IMR-90 (cell line): ENCODE measurements around the gene NELL1. TPM values are rescaled to one million over a fixed set of nuclear protein-coding genes. Genes with fewer than 3 reads are reported as not detected.

Source experiments
- ATAC-seq: fragments of 200-7000 bp; cut with Tn5 transposase; 2 replicates; pipeline ENCODE4 v1.9.1; 2020; ENCODE audit warnings: low read depth, mild to moderate bottlenecking, moderate library complexity
- BruUV-seq: library from RNA; stranded (reverse); fragments of 400-500 nt; replicated peaks from 2 replicates; lab custom pipeline; 2021; lab: Mats Ljungman, UMichigan
- CTCF ChIA-PET: fragments of 300-600 bp; formaldehyde crosslinking; extraction: SDS; loops from one replicate; lab custom pipeline; 2021; ENCODE audit warnings: antibody characterized with exemption; lab: Yijun Ruan, JAX
- POLR2A ChIA-PET: fragments of 300-600 bp; sonication (Branson Sonifier 250); formaldehyde crosslinking; loops from one replicate; lab custom pipeline; 2022; ENCODE audit warnings: antibody characterized with exemption; ENCODE audit not compliant: unreplicated experiment; lab: Charles Lee
- DNase-seq: peaks from one replicate; pipeline ENCODE4 v3.0.0; 2013
- H2AFZ ChIP-seq: replicated peaks from 2 replicates; pipeline ENCODE3; 2013; ENCODE audit warnings: low read length, mild to moderate bottlenecking; ENCODE audit not compliant: poor library complexity
- H2AK5ac ChIP-seq: 2 replicates; pipeline ENCODE4 v1.6.1; 2013; ENCODE audit warnings: low read depth, low read length, inconsistent platforms
- H2AK9ac ChIP-seq: replicated peaks from 2 replicates; pipeline ENCODE3; 2013; ENCODE audit warnings: mild to moderate bottlenecking, low read depth, low read length, moderate library complexity; ENCODE audit not compliant: poor library complexity
- H2BK120ac ChIP-seq: 2 replicates; pipeline ENCODE4 v1.6.1; 2013; ENCODE audit warnings: low read depth, low read length, inconsistent platforms
- H2BK15ac ChIP-seq: 3 replicates; pipeline ENCODE4 v1.6.1; 2013; ENCODE audit warnings: low read depth, low read length, inconsistent platforms
- H2BK20ac ChIP-seq: 2 replicates; pipeline ENCODE4 v1.6.1; 2013; ENCODE audit warnings: low read depth, mild to moderate bottlenecking, inconsistent platforms, low read length, moderate library complexity
- H2BK5ac ChIP-seq: 2 replicates; pipeline ENCODE4 v1.6.1; 2013; ENCODE audit warnings: mild to moderate bottlenecking, low read depth, low read length, inconsistent platforms; ENCODE audit not compliant: poor library complexity, severe bottlenecking
- H3K14ac ChIP-seq: replicated peaks from 2 replicates; pipeline ENCODE4 v1.6.1; 2013; ENCODE audit warnings: low read depth, low read length, inconsistent platforms
- H3K18ac ChIP-seq: 2 replicates; pipeline ENCODE4 v1.6.1; 2013; ENCODE audit warnings: low read depth, low read length, control low read depth
- H3K23ac ChIP-seq: 2 replicates; pipeline ENCODE4 v1.6.1; 2013; ENCODE audit warnings: low read depth, low read length, inconsistent platforms
- H3K27ac ChIP-seq: 2 replicates; pipeline ENCODE4 v1.5.1; 2013; ENCODE audit warnings: mild to moderate bottlenecking, control low read depth, low read length; ENCODE audit not compliant: insufficient read depth
- H3K27me3 ChIP-seq: 2 replicates; pipeline ENCODE4 v1.6.1; 2013; ENCODE audit warnings: low read length; ENCODE audit not compliant: control insufficient read depth, insufficient read depth
- H3K36me3 ChIP-seq: 2 replicates; pipeline ENCODE4 v1.6.1; 2013; ENCODE audit warnings: low read length, mixed read lengths; ENCODE audit not compliant: control insufficient read depth, insufficient read depth
- H3K4ac ChIP-seq: 2 replicates; pipeline ENCODE4 v1.6.1; 2013; ENCODE audit warnings: low read depth, low read length, inconsistent platforms
- H3K4me1 ChIP-seq: 2 replicates; pipeline ENCODE4 v1.6.1; 2013; ENCODE audit warnings: low read length, mixed read lengths; ENCODE audit not compliant: control insufficient read depth, insufficient read depth
- H3K4me2 ChIP-seq: 2 replicates; pipeline ENCODE4 v1.6.1; 2013; ENCODE audit warnings: low read depth, mild to moderate bottlenecking, control low read depth, low read length, moderate library complexity
- H3K4me3 ChIP-seq: 2 replicates; pipeline ENCODE4 v1.5.1; 2013; ENCODE audit warnings: low read depth, mild to moderate bottlenecking, control low read depth, low read length, moderate library complexity; ENCODE audit not compliant: insufficient read depth
- H3K56ac ChIP-seq: 2 replicates; pipeline ENCODE4 v1.6.1; 2013; ENCODE audit warnings: low read length, inconsistent platforms; ENCODE audit not compliant: insufficient read depth; ENCODE audit errors: extremely low read depth
- H3K79me1 ChIP-seq, 2 experiments: 2 replicates each; pipeline ENCODE4 v1.6.1; 2013; ENCODE audit warnings: low read length in 2 of 2, inconsistent platforms in 1 of 2, low read depth in 1 of 2
- H3K9ac ChIP-seq: 2 replicates; pipeline ENCODE4 v1.6.1; 2013; ENCODE audit warnings: low read depth, low read length, control low read depth
- H3K9me1 ChIP-seq: 2 replicates; pipeline ENCODE4 v1.6.1; 2013; ENCODE audit warnings: low read length, inconsistent platforms; ENCODE audit not compliant: insufficient read depth
- H3K9me3 ChIP-seq: 2 replicates; pipeline ENCODE4 v1.6.1; 2013; ENCODE audit warnings: low read length; ENCODE audit not compliant: control insufficient read depth, insufficient read depth
- H4K20me1 ChIP-seq: 2 replicates; pipeline ENCODE4 v1.6.1; 2013; ENCODE audit warnings: low read length, inconsistent platforms; ENCODE audit not compliant: insufficient read depth
- H4K5ac ChIP-seq: 2 replicates; pipeline ENCODE4 v1.6.1; 2013; ENCODE audit warnings: mild to moderate bottlenecking, low read depth, low read length, control low read depth
- H4K8ac ChIP-seq, 2 experiments: 2 replicates each; pipeline ENCODE4 v1.6.1; 2013; ENCODE audit warnings: low read depth in 2 of 2, low read length in 2 of 2, control low read depth in 1 of 2, inconsistent platforms in 1 of 2
- H4K91ac ChIP-seq: 2 replicates; pipeline ENCODE4 v1.6.1; 2013; ENCODE audit warnings: low read depth, low read length, inconsistent platforms; ENCODE audit not compliant: insufficient read depth
- CEBPB ChIP-seq: IDR thresholded peaks from 2 replicates; pipeline ENCODE4 v1.6.1; 2012; ENCODE audit warnings: low read depth, low read length, improper control_type of control experiment
- FOS ChIP-seq: fragments of 150-350 bp; IDR thresholded peaks from 2 replicates; pipeline ENCODE4 v1.6.1; 2016; ENCODE audit warnings: low read depth, low read length
- MAFK ChIP-seq: IDR thresholded peaks from 2 replicates; pipeline ENCODE4 v1.6.1; 2012; ENCODE audit warnings: low read depth, low read length, improper control_type of control experiment
- POLR2A ChIP-seq: IDR thresholded peaks from 2 replicates; pipeline ENCODE4 v1.6.1; 2012; ENCODE audit warnings: mild to moderate bottlenecking, low read depth, low read length
- WGBS, 2 experiments: methylation state at CpG; one replicate each; pipeline versions ENCODE4 v1.1.5 to v1.1.7; 2013; ENCODE audit warnings: missing lambda C conversion rate in 2 of 2; ENCODE audit not compliant: insufficient read length in 1 of 2; ENCODE audit errors: extremely low coverage in 2 of 2; 5-methylcytosine and 5-hydroxymethylcytosine counted together
- dilution Hi-C: fragments of 300-500 bp; cut with HindIII; formaldehyde crosslinking; loops from one replicate; pipeline ENCODE4 v1.14.3; 2018; ENCODE audit warnings: low sequenced_read_pairs; ENCODE audit not compliant: unreplicated experiment
- in situ Hi-C: fragments of 300-500 bp; cut with MboI; formaldehyde crosslinking; loops from 3 replicates; pipeline ENCODE4 v1.14.3; 2019; ENCODE audit warnings: low sequenced_read_pairs, inconsistent platforms, mixed read lengths
- intact Hi-C: fragments of 100-400 bp; cut with micrococcal nuclease; formaldehyde crosslinking; loops from 2 replicates; pipeline ENCODE4 v1.10.0; 2022
- polyA plus RNA-seq, 3 experiments: library from polyadenylated mRNA; depleted of rRNA; stranded (reverse); fragments of >200 nt; gene quantifications; 2 replicates each; pipeline ENCODE4 v1.2.3, GENCODE V29; 2012; ENCODE audit warnings: low replicate concordance in 1 of 3
- total RNA-seq: library from RNA; depleted of rRNA; stranded (reverse); fragments of >200 nt; gene quantifications from 2 replicates; pipeline ENCODE4 v1.2.3, GENCODE V29; 2012
- TF ChIP-seq, protein P1 (sequence below): conservative IDR thresholded peaks from 2 replicates; pipeline ENCODE4 v1.5.1; 2012; ENCODE audit warnings: mild to moderate bottlenecking, low read depth, low read length, improper control_type of control experiment

NELL1 gene
- total and polyA plus RNA-seq, 2 of the 4 experiments (the other 2 are of a cell fraction) = not detected

DNA sequence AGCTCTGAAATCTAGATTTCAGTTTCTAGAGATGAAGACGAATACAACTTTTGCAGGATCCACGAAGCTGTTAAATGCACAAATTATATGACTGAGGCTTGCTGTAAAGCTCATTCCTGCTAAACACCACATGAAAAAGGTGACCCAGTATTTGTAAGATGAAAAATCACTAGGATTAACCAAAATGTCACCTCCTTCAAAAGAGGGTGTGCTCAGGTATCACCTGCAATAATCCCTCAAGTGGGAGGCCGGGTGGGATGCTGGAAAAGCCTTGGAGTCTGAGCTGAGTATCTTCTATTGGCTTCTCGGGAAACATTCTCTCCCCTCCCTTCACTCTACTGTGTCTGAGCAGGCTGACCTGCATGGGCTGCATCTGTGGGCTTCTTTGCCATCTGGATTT is 195.8 kb downstream of the NELL1 start:
- TF ChIP-seq MAFK (no peak), POLR2A (no peak), FOS (no peak), CEBPB (no peak)
- TF ChIP-seq, protein P1, sequence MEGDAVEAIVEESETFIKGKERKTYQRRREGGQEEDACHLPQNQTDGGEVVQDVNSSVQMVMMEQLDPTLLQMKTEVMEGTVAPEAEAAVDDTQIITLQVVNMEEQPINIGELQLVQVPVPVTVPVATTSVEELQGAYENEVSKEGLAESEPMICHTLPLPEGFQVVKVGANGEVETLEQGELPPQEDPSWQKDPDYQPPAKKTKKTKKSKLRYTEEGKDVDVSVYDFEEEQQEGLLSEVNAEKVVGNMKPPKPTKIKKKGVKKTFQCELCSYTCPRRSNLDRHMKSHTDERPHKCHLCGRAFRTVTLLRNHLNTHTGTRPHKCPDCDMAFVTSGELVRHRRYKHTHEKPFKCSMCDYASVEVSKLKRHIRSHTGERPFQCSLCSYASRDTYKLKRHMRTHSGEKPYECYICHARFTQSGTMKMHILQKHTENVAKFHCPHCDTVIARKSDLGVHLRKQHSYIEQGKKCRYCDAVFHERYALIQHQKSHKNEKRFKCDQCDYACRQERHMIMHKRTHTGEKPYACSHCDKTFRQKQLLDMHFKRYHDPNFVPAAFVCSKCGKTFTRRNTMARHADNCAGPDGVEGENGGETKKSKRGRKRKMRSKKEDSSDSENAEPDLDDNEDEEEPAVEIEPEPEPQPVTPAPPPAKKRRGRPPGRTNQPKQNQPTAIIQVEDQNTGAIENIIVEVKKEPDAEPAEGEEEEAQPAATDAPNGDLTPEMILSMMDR = no peak
- Histone ChIP-seq H4K20me1 (no peaks in the 10 kb centered on the region), H2BK120ac (no peak overlapping the region), H3K4me1 (no peaks in the 10 kb centered on the region), H2BK5ac (no peak overlapping the region), H3K4me2 (no peak overlapping the region), H2BK15ac (no peak overlapping the region), H3K4ac (no peak overlapping the region), H3K9me3 (peaks cover 23% of the 10 kb centered on the region), H3K36me3 (no peaks in the 10 kb centered on the region), H3K27ac (no peak overlapping the region), H4K91ac (no peak overlapping the region), H2BK20ac (no peak overlapping the region), H3K79me1 (no peaks in the 10 kb centered on the region), H2AFZ (no peak overlapping the region), H3K56ac (no peak overlapping the region), H4K5ac (no peak overlapping the region), H3K23ac (no peak overlapping the region), H4K8ac (no peak overlapping the region), H3K9me1 (no peaks in the 10 kb centered on the region), H3K14ac (no peak overlapping the region), H3K4me3 (no peak overlapping the region), H2AK9ac (no peak overlapping the region), H3K27me3 (no peaks in the 10 kb centered on the region), H3K9ac (no peak overlapping the region), H3K18ac (no peak overlapping the region), H2AK5ac (no peak overlapping the region)
- no peak for DNase-seq
- dilution Hi-C loops = no loop called here
- intact Hi-C loops = no loop called here
- POLR2A ChIA-PET = no interaction called here
- no TSS peak for BruUV-seq
- in situ Hi-C loops = no loop called here
- CTCF ChIA-PET = no interaction called here
- no CpG with 5 or more reads among the region's 4 CpGs for WGBS, 2 experiments
- no peak for ATAC-seq
